Smooth muscle cell (in vitro differentiated cells): ENCODE results near the gene CEP70. TPM values are rescaled to one million over a fixed set of nuclear protein-coding genes. Genes with fewer than 3 reads are reported as not detected.

ENCODE experiments used
- DNase-seq: peaks from one replicate; lab custom pipeline; 2025; ENCODE audit not compliant: unreplicated experiment; lab: John Stamatoyannopoulos, UW
- H2AFZ ChIP-seq: fragments of 200-600 bp; sonication (generic); 2 replicates; pipeline ENCODE4 v1.6.0; 2016; ENCODE audit warnings: antibody characterized with exemption, low read depth, mild to moderate bottlenecking
- H3F3A ChIP-seq: fragments of 200-600 bp; sonication (generic); 2 replicates; pipeline ENCODE4 v1.6.0; 2017; ENCODE audit warnings: antibody characterized with exemption, low read depth
- H3K27ac ChIP-seq: fragments of 200-600 bp; sonication (generic); 2 replicates; pipeline ENCODE4 v1.5.1; 2016; ENCODE audit warnings: low read depth, mild to moderate bottlenecking
- H3K27me3 ChIP-seq: fragments of 200-600 bp; sonication (generic); 2 replicates; pipeline ENCODE4 v1.6.1; 2016; ENCODE audit warnings: low read depth, mild to moderate bottlenecking
- H3K36me3 ChIP-seq: fragments of 200-600 bp; sonication (generic); 2 replicates; pipeline ENCODE4 v1.5.1; 2016; ENCODE audit warnings: low read depth
- H3K4me1 ChIP-seq: fragments of 200-600 bp; sonication (generic); 2 replicates; pipeline ENCODE4 v1.5.1; 2016; ENCODE audit warnings: low read depth
- H3K4me2 ChIP-seq: fragments of 200-600 bp; sonication (generic); 2 replicates; pipeline ENCODE4 v1.6.0; 2016; ENCODE audit warnings: mild to moderate bottlenecking
- H3K4me3 ChIP-seq: fragments of 200-600 bp; sonication (generic); 2 replicates; pipeline ENCODE4 v1.5.1; 2016; ENCODE audit warnings: mild to moderate bottlenecking
- H3K79me2 ChIP-seq: fragments of 200-600 bp; sonication (generic); 2 replicates; pipeline ENCODE4 v1.6.0; 2016; ENCODE audit warnings: low read depth, mild to moderate bottlenecking
- H3K9ac ChIP-seq: fragments of 200-600 bp; sonication (generic); 2 replicates; pipeline ENCODE4 v1.6.0; 2016; ENCODE audit warnings: low read depth
- H3K9me3 ChIP-seq: fragments of 200-600 bp; sonication (generic); replicated peaks from 2 replicates; pipeline ENCODE4 v1.5.1; 2016; ENCODE audit warnings: low read depth
- H4K20me1 ChIP-seq: fragments of 200-600 bp; sonication (generic); 2 replicates; pipeline ENCODE4 v1.6.0; 2016; ENCODE audit warnings: low read depth
- CTCF ChIP-seq: fragments of 200-600 bp; sonication (generic); IDR thresholded peaks from 2 replicates; pipeline ENCODE4 v1.5.1; 2017; ENCODE audit warnings: borderline replicate concordance, mild to moderate bottlenecking, antibody characterized with exemption; ENCODE audit not compliant: insufficient read depth, poor library complexity, severe bottlenecking
- WGBS: methylation state at CpG from one replicate; pipeline ENCODE4 v1.1.7; 2016; ENCODE audit warnings: low lambda C conversion rate; 5-methylcytosine and 5-hydroxymethylcytosine counted together
- polyA plus RNA-seq: library from polyadenylated mRNA; unstranded; fragments of >200 nt; fragmentation: Nextera tagmentation; extraction: Ambion mirVana; gene quantifications from 2 replicates; pipeline ENCODE4 v1.2.1, GENCODE V29; 2016
- total RNA-seq: library from RNA; depleted of rRNA; stranded (reverse); fragments of >200 nt; gene quantifications from 2 replicates; pipeline ENCODE4 v1.2.3, GENCODE V29; 2014

The CEP70 gene
- total and polyA plus RNA-seq, 2 experiments from 2014 or later = 6.3 to 17.1 TPM

- no peak overlapping the region for H3K9ac ChIP-seq
- no peaks in the 10 kb centered on the region for H4K20me1 ChIP-seq
- no peak overlapping the region for H3K4me2 ChIP-seq
- no peaks in the 10 kb centered on the region for H3F3A ChIP-seq
- no peaks in the 10 kb centered on the region for H3K79me2 ChIP-seq
- no peak overlapping the region for H2AFZ ChIP-seq
- no peak overlapping the region for H3K27ac ChIP-seq
- no peaks in the 10 kb centered on the region for H3K4me1 ChIP-seq
- DNase-seq = no peak
- no peaks in the 10 kb centered on the region for H3K9me3 ChIP-seq
- H3K36me3 ChIP-seq = no peaks in the 10 kb centered on the region
- no peaks in the 10 kb centered on the region for H3K27me3 ChIP-seq
- H3K4me3 ChIP-seq = no peak overlapping the region
- no peak for TF ChIP-seq CTCF
- WGBS = 80% methylated on average over 5 of the region's 5 CpGs
Measured at GRCh38 chr3:138461246-138461645, 132.8 kb downstream of the CEP70 start.

GRCh38 chr3:138460536-138461205, 133.4 kb downstream of the CEP70 start:
- H3K4me2 ChIP-seq = no peak overlapping the region
- H3K27ac ChIP-seq = no peak overlapping the region
- H3K79me2 ChIP-seq = no peaks in the 10 kb centered on the region
- H3K9me3 ChIP-seq = no peaks in the 10 kb centered on the region
- H3K4me1 ChIP-seq = no peaks in the 10 kb centered on the region
- no peak for DNase-seq
- H3F3A ChIP-seq = no peaks in the 10 kb centered on the region
- TF ChIP-seq CTCF = no peak
- H3K9ac ChIP-seq = no peak overlapping the region
- no peak overlapping the region for H2AFZ ChIP-seq
- no peaks in the 10 kb centered on the region for H3K27me3 ChIP-seq
- no peaks in the 10 kb centered on the region for H4K20me1 ChIP-seq
- 87% methylated on average over 8 of the region's 8 CpGs for WGBS
- no peak overlapping the region for H3K4me3 ChIP-seq
- no peaks in the 10 kb centered on the region for H3K36me3 ChIP-seq

- Histone ChIP-seq H3F3A (no peaks in the 10 kb centered on the region), H3K4me1 (no peaks in the 10 kb centered on the region), H3K4me2 (no peak overlapping the region), H3K9ac (no peak overlapping the region), H3K9me3 (no peaks in the 10 kb centered on the region), H3K27me3 (no peaks in the 10 kb centered on the region), H3K36me3 (no peaks in the 10 kb centered on the region), H3K79me2 (no peaks in the 10 kb centered on the region), H3K27ac (no peak overlapping the region), H3K4me3 (no peak overlapping the region), H2AFZ (no peak overlapping the region), H4K20me1 (no peaks in the 10 kb centered on the region)
- 88% methylated on average over 15 of the region's 15 CpGs for WGBS
- no peak for DNase-seq
- no peak for TF ChIP-seq CTCF
Measured at GRCh38 chr3:138459619-138460535, 134.2 kb downstream of the CEP70 start.
